ENCODE data around the gene ZCCHC9.

ZCCHC9 gene

GRCh38 chr5:81300921-81301270, 491 bp upstream of the ZCCHC9 start:
- Histone ChIP-seq H3K27me3 (replicated peaks; ENCODE audit: insufficient read depth, low read length) (no peaks in the 10 kb centered on the region), H2AFZ (ENCODE audit: low read length) (peak overlapping the region; percentile 69), H3K79me2 (ENCODE audit: low read length) (peaks cover 21% of the 10 kb centered on the region), H3K9ac (ENCODE audit: low read length) (peak overlapping the region; percentile 82), H3K4me3 (ENCODE audit: low read length) (peak overlapping the region; percentile 91), H3K27ac (ENCODE audit: low read length) (peak overlapping the region; percentile 71), H4K20me1 (ENCODE audit: insufficient read depth, low read length) (no peaks in the 10 kb centered on the region), H3K4me2 (ENCODE audit: low read depth, low read length) (peak overlapping the region; percentile 86), H3K9me2 (replicated peaks; ENCODE audit: insufficient read depth, low read length) (no peaks in the 10 kb centered on the region), H3K9me3 (replicated peaks; ENCODE audit: insufficient read depth, low read length) (no peaks in the 10 kb centered on the region), H3K4me1 (ENCODE audit: low read length) (peaks cover 14% of the 10 kb centered on the region; the same call in 1 of the 2 replicates), H3F3A (ENCODE audit: insufficient read depth, low read length) (no peaks in the 10 kb centered on the region), H3K36me3 (replicated peaks; ENCODE audit: insufficient read depth, low read length) (no peaks in the 10 kb centered on the region)
- TF ChIP-seq CTCF (IDR thresholded peaks at IDR 0.05; ENCODE audit: low read length) (no peak), EZH2phosphoT487 (IDR thresholded peaks at IDR 0.05; ENCODE audit: low read length) (no peak), EZH2 (optimal IDR thresholded peaks at IDR 0.05; ENCODE audit: low read depth, low read length) (no peak)
- no peak for DNase-seq

- no peaks in the 10 kb centered on the region for H3K27me3 ChIP-seq (replicated peaks; ENCODE audit: insufficient read depth, low read length)
- no peaks in the 10 kb centered on the region for H3K9me3 ChIP-seq (replicated peaks; ENCODE audit: insufficient read depth, low read length)
- H4K20me1 ChIP-seq (ENCODE audit: insufficient read depth, low read length): no peaks in the 10 kb centered on the region
- no peak overlapping the region for H3K4me3 ChIP-seq (ENCODE audit: low read length)
- H3K79me2 ChIP-seq (ENCODE audit: low read length): peaks cover 21% of the 10 kb centered on the region
- no peaks in the 10 kb centered on the region for H3K36me3 ChIP-seq (replicated peaks; ENCODE audit: insufficient read depth, low read length)
- H3K4me2 ChIP-seq (ENCODE audit: low read depth, low read length): no peak overlapping the region; the same call in 1 of the 2 replicates
- H3K9ac ChIP-seq (ENCODE audit: low read length): no peak overlapping the region
- no peaks in the 10 kb centered on the region for H3K9me2 ChIP-seq (replicated peaks; ENCODE audit: insufficient read depth, low read length)
- H2AFZ ChIP-seq (ENCODE audit: low read length): no peak overlapping the region
- DNase-seq: no peak
- peaks cover 14% of the 10 kb centered on the region; the same call in 1 of the 2 replicates for H3K4me1 ChIP-seq (ENCODE audit: low read length)
- H3F3A ChIP-seq (ENCODE audit: insufficient read depth, low read length): no peaks in the 10 kb centered on the region
- TF ChIP-seq EZH2 (optimal IDR thresholded peaks at IDR 0.05; ENCODE audit: low read depth, low read length) (no peak), CTCF (IDR thresholded peaks at IDR 0.05; ENCODE audit: low read length) (no peak), EZH2phosphoT487 (IDR thresholded peaks at IDR 0.05; ENCODE audit: low read length) (no peak)
- no peak overlapping the region for H3K27ac ChIP-seq (ENCODE audit: low read length)
These were observed 1.2 kb downstream of the ZCCHC9 start for GRCh38 chr5:81302596-81302995.

GRCh38 chr5:81303563-81303962, 2.2 kb downstream of the ZCCHC9 start:
- H3K79me2 ChIP-seq (ENCODE audit: low read length): peaks cover 21% of the 10 kb centered on the region
- no peaks in the 10 kb centered on the region for H4K20me1 ChIP-seq (ENCODE audit: insufficient read depth, low read length)
- no peak overlapping the region for H3K27ac ChIP-seq (ENCODE audit: low read length)
- no peaks in the 10 kb centered on the region for H3K9me3 ChIP-seq (replicated peaks; ENCODE audit: insufficient read depth, low read length)
- no peak overlapping the region for H3K4me2 ChIP-seq (ENCODE audit: low read depth, low read length)
- H3K9ac ChIP-seq (ENCODE audit: low read length): no peak overlapping the region
- no peak for DNase-seq
- H3K36me3 ChIP-seq (replicated peaks; ENCODE audit: insufficient read depth, low read length): no peaks in the 10 kb centered on the region
- H3K9me2 ChIP-seq (replicated peaks; ENCODE audit: insufficient read depth, low read length): no peaks in the 10 kb centered on the region
- TF ChIP-seq EZH2 (optimal IDR thresholded peaks at IDR 0.05; ENCODE audit: low read depth, low read length): no peak
- TF ChIP-seq EZH2phosphoT487 (IDR thresholded peaks at IDR 0.05; ENCODE audit: low read length): no peak
- no peak for TF ChIP-seq CTCF (IDR thresholded peaks at IDR 0.05; ENCODE audit: low read length)
- peaks cover 14% of the 10 kb centered on the region; the same call in 1 of the 2 replicates for H3K4me1 ChIP-seq (ENCODE audit: low read length)
- H3F3A ChIP-seq (ENCODE audit: insufficient read depth, low read length): no peaks in the 10 kb centered on the region
- no peak overlapping the region for H2AFZ ChIP-seq (ENCODE audit: low read length)
- no peak overlapping the region for H3K4me3 ChIP-seq (ENCODE audit: low read length)
- no peaks in the 10 kb centered on the region for H3K27me3 ChIP-seq (replicated peaks; ENCODE audit: insufficient read depth, low read length)

All from MM.1S (cell line).